A549 (cell line): ENCODE data around the gene A4GALT.

Experiments
- CEBPB ChIP-seq, 2 experiments: fragments of >200 bp in 1 of 2; sonication (Bioruptor Twin) in 1 of 2; formaldehyde crosslinking in 1 of 2; IDR thresholded peaks; 2 replicates each; pipeline ENCODE4 v1.6.1; 2012 to 2016
- HDAC2 ChIP-seq: fragments of 200-600 bp; sonication (generic); IDR thresholded peaks from 2 replicates; pipeline ENCODE4 v1.6.1; 2016
- NR3C1 ChIP-seq: fragments of >200 bp; sonication (Bioruptor Twin); formaldehyde crosslinking; IDR thresholded peaks from 3 replicates; pipeline ENCODE4 v1.6.1; 2017
- POLR2A ChIP-seq: IDR thresholded peaks from 2 replicates; pipeline ENCODE4 v1.6.1; 2012; ENCODE audit warnings: mild to moderate bottlenecking, low read length
- POLR2AphosphoS2 ChIP-seq: conservative IDR thresholded peaks from 2 replicates; pipeline ENCODE4 v1.6.1; 2012; ENCODE audit warnings: low read length, improper control_type of control experiment, inconsistent platforms
- RFX5 ChIP-seq: fragments of 450-650 bp; IDR thresholded peaks from 2 replicates; pipeline ENCODE4 v1.7.1; 2014; ENCODE audit warnings: antibody characterized with exemption, mild to moderate bottlenecking, moderate library complexity
- TF ChIP-seq, protein P1 (sequence below): fragments of >200 bp; sonication (Bioruptor Twin); formaldehyde crosslinking; IDR thresholded peaks from 3 replicates; pipeline ENCODE4 v1.5.1; 2016
- TF ChIP-seq, protein P2 (sequence below): fragments of 450-650 bp; IDR thresholded peaks from 2 replicates; pipeline ENCODE4 v1.6.1; 2014; ENCODE audit warnings: antibody characterized with exemption
- TF ChIP-seq, protein P3 (sequence below): fragments of 200-600 bp; sonication (generic); IDR thresholded peaks from 2 replicates; pipeline ENCODE4 v1.6.1; 2016; ENCODE audit warnings: antibody characterized with exemption, mild to moderate bottlenecking, moderate library complexity

DNA sequence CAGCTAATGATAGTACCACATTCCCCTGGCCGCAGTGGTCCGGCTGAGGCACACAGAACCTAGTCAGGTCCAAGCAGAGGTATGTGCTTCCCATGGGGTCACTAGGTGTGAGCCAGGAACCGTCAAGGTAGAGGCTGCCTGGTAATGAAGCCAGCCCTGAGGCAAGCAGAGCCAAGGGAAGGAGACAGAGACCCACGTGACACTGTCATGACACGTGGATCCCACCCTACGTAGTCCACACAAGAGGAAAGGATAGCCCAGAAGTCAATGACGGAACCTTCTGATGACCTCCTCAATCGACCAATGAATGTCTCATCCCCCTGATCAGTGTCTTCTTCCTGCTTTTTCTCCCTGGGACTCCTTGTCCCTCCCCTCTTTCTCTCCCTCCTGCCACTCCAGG lies 19.0 kb downstream of the A4GALT start:
- TF ChIP-seq, protein P1, sequence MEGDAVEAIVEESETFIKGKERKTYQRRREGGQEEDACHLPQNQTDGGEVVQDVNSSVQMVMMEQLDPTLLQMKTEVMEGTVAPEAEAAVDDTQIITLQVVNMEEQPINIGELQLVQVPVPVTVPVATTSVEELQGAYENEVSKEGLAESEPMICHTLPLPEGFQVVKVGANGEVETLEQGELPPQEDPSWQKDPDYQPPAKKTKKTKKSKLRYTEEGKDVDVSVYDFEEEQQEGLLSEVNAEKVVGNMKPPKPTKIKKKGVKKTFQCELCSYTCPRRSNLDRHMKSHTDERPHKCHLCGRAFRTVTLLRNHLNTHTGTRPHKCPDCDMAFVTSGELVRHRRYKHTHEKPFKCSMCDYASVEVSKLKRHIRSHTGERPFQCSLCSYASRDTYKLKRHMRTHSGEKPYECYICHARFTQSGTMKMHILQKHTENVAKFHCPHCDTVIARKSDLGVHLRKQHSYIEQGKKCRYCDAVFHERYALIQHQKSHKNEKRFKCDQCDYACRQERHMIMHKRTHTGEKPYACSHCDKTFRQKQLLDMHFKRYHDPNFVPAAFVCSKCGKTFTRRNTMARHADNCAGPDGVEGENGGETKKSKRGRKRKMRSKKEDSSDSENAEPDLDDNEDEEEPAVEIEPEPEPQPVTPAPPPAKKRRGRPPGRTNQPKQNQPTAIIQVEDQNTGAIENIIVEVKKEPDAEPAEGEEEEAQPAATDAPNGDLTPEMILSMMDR, result no peak
- TF ChIP-seq NR3C1 (no peak), HDAC2 (no peak), CEBPB (IDR thresholded peaks at IDR 0.05) (no peak), POLR2A (no peak), POLR2AphosphoS2 (no peak), RFX5 (no peak)
- TF ChIP-seq, protein P2, sequence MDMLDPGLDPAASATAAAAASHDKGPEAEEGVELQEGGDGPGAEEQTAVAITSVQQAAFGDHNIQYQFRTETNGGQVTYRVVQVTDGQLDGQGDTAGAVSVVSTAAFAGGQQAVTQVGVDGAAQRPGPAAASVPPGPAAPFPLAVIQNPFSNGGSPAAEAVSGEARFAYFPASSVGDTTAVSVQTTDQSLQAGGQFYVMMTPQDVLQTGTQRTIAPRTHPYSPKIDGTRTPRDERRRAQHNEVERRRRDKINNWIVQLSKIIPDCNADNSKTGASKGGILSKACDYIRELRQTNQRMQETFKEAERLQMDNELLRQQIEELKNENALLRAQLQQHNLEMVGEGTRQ, result no peak
- TF ChIP-seq, protein P3, sequence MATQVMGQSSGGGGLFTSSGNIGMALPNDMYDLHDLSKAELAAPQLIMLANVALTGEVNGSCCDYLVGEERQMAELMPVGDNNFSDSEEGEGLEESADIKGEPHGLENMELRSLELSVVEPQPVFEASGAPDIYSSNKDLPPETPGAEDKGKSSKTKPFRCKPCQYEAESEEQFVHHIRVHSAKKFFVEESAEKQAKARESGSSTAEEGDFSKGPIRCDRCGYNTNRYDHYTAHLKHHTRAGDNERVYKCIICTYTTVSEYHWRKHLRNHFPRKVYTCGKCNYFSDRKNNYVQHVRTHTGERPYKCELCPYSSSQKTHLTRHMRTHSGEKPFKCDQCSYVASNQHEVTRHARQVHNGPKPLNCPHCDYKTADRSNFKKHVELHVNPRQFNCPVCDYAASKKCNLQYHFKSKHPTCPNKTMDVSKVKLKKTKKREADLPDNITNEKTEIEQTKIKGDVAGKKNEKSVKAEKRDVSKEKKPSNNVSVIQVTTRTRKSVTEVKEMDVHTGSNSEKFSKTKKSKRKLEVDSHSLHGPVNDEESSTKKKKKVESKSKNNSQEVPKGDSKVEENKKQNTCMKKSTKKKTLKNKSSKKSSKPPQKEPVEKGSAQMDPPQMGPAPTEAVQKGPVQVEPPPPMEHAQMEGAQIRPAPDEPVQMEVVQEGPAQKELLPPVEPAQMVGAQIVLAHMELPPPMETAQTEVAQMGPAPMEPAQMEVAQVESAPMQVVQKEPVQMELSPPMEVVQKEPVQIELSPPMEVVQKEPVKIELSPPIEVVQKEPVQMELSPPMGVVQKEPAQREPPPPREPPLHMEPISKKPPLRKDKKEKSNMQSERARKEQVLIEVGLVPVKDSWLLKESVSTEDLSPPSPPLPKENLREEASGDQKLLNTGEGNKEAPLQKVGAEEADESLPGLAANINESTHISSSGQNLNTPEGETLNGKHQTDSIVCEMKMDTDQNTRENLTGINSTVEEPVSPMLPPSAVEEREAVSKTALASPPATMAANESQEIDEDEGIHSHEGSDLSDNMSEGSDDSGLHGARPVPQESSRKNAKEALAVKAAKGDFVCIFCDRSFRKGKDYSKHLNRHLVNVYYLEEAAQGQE, result no peak
